Heart left ventricle (tissue), 13 donors: ENCODE data around the gene TMEM175.

Experiments used
- POLR2A ChIP-seq, 2 donors: fragments of 450-650 bp; IDR thresholded peaks; one replicate each; pipeline ENCODE4 v1.6.1; 2017; ENCODE audit warnings: antibody characterized with exemption in 2 of 2, mild to moderate bottlenecking in 2 of 2, moderate library complexity in 2 of 2
- TF ChIP-seq, protein P1 (sequence below), 12 donors: fragments of 200-600 bp; sonication (generic) in 4 of 12; IDR thresholded peaks; one replicate each; pipeline versions ENCODE4 v1.5.0 to v1.8.0; 2018 to 2022; ENCODE audit warnings: antibody characterized with exemption in 12 of 12, mild to moderate bottlenecking in 5 of 12
- donor health status: ischemic (EF 13 %, LVEDD 7.1; RV severe dilation, severe dysfunction).
- donor health status: DM: no; HTN: yes; CAD: no.
- donor health status: DM: no; HTN: no; CAD: no.
- donor health status: ischemic (EF 25% LVEDD 6.9; RV normal size, moderate dysfunction).
- donor health status: ischemic (EF 25% LVEDD 5.7; RV mildly dilated, moderate dysfunction).
- donor health status: ischemic (EF 35%, LVEDD 5.7; RV mildly dilated, moderate dysfunction).
- donor health status: nonischemic (EF 11% LVEDD 7.7; RV severe dilation, severe dysfunction).
- donor health status: DM: yes; HTN: yes; CAD: no.
- donor health status: PGD.
- donor health status: ischemic (EF 29% LVEDD 5.4; RV normal size, mild dysfunction).
- donor health status: nonischemic (EF 23%, LVEDD 6.1; RV moderate dilation, normal function).

DNA sequence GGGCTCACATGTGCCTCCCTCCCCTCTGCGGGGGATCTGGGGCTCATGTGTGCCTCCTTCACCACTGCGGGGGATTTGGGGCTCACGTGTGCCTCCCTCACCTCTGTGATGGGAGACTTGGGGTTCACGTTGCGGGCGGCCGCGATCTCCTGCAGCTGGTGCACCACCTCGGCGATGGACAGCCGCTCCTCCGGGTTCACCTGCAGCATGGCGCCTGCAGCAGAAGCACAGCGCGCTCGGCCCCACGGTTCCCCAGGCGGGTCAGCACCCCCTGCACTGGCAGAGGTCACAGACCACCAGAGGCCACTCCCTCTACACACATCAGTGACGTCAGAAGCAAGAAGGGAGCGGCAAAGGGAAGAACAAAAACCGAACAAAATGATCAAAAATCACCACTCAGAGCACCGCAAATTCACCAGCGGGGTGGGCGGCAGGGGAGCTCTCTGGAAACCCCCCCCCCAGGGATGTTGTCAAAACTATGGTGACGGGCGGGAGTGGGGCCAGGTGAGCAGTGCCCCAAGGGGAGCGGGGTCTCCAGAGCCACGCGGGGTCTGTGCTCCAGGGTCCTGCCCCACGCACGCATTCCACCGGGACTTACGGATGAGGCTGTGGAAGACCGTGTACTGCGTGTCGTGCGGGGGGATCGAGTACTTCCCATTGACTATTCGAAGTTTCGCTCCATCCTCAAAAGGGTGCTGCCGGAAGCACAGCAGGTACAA lies 38.8 kb upstream of the TMEM175 start:
- no peak for TF ChIP-seq POLR2A (IDR thresholded peaks at IDR 0.05)
- TF ChIP-seq, protein P1, sequence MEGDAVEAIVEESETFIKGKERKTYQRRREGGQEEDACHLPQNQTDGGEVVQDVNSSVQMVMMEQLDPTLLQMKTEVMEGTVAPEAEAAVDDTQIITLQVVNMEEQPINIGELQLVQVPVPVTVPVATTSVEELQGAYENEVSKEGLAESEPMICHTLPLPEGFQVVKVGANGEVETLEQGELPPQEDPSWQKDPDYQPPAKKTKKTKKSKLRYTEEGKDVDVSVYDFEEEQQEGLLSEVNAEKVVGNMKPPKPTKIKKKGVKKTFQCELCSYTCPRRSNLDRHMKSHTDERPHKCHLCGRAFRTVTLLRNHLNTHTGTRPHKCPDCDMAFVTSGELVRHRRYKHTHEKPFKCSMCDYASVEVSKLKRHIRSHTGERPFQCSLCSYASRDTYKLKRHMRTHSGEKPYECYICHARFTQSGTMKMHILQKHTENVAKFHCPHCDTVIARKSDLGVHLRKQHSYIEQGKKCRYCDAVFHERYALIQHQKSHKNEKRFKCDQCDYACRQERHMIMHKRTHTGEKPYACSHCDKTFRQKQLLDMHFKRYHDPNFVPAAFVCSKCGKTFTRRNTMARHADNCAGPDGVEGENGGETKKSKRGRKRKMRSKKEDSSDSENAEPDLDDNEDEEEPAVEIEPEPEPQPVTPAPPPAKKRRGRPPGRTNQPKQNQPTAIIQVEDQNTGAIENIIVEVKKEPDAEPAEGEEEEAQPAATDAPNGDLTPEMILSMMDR (IDR thresholded peaks at IDR 0.05): no peak
